ENCODE data around the gene BICDL1. TPM values are rescaled to one million over a fixed set of nuclear protein-coding genes. Genes with fewer than 3 reads are reported as not detected.

Gene BICDL1
- total RNA-seq, 1 experiment from 2014 or later = 3.6 TPM

DNA sequence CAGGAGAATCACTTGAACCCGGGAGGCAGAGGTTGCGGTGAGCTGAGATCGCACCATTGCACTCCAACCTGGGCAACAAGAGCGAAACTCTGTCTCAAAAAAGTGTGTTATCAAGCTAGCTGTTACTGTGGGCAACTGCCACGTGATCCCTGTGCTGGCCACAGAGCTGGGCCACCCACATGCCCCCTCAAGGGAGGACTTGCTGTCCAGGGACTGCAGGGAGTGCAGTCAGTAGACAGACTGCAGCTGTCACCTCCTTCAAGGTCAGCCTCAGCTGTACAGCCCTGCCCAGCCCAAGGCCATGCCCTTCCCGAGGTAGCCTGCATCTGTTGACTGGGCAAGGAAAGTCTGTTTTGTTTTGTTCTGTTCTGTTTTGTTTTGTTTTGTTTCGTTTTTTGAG, 46.6 kb upstream of the BICDL1 start:
- Histone ChIP-seq H3K79me2 (ENCODE audit: low read length) (no peaks in the 10 kb centered on the region), H2AFZ (ENCODE audit: low read length) (no peak overlapping the region), H3K4me3 (ENCODE audit: low read length) (no peak overlapping the region), H4K20me1 (ENCODE audit: low read length) (no peaks in the 10 kb centered on the region), H3F3A (ENCODE audit: low read length, unreplicated experiment) (no peaks in the 10 kb centered on the region), H3K27me3 (ENCODE audit: low read length) (no peaks in the 10 kb centered on the region), H3K36me3 (ENCODE audit: low read depth, low read length) (no peaks in the 10 kb centered on the region), H3K27ac (ENCODE audit: low read length) (no peak overlapping the region), H3K9ac (ENCODE audit: low read length) (no peak overlapping the region), H3K4me2 (ENCODE audit: low read length) (no peak overlapping the region), H3K4me1 (ENCODE audit: insufficient read depth, low read length) (peaks cover 14% of the 10 kb centered on the region), H3K9me3 (ENCODE audit: low read length) (no peaks in the 10 kb centered on the region), H3K9me2 (replicated peaks; ENCODE audit: low read length) (no peaks in the 10 kb centered on the region)
- ATAC-seq (no peak), DNase-seq (no peak)
- POLR2A ChIA-PET (ENCODE audit: unreplicated experiment) = no interaction called here
- BruUV-seq (replicated peaks) = no TSS peak
- intact Hi-C loops (cut with micrococcal nuclease) = no loop called here
- CTCF ChIA-PET = no interaction called here
- TF ChIP-seq, protein P1, sequence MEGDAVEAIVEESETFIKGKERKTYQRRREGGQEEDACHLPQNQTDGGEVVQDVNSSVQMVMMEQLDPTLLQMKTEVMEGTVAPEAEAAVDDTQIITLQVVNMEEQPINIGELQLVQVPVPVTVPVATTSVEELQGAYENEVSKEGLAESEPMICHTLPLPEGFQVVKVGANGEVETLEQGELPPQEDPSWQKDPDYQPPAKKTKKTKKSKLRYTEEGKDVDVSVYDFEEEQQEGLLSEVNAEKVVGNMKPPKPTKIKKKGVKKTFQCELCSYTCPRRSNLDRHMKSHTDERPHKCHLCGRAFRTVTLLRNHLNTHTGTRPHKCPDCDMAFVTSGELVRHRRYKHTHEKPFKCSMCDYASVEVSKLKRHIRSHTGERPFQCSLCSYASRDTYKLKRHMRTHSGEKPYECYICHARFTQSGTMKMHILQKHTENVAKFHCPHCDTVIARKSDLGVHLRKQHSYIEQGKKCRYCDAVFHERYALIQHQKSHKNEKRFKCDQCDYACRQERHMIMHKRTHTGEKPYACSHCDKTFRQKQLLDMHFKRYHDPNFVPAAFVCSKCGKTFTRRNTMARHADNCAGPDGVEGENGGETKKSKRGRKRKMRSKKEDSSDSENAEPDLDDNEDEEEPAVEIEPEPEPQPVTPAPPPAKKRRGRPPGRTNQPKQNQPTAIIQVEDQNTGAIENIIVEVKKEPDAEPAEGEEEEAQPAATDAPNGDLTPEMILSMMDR (conservative IDR thresholded peaks at IDR 0.05; ENCODE audit: low read depth, low read length) = no peak
- no peak for TF ChIP-seq EZH2phosphoT487 (IDR thresholded peaks at IDR 0.05; ENCODE audit: borderline replicate concordance, low read length)

DNA sequence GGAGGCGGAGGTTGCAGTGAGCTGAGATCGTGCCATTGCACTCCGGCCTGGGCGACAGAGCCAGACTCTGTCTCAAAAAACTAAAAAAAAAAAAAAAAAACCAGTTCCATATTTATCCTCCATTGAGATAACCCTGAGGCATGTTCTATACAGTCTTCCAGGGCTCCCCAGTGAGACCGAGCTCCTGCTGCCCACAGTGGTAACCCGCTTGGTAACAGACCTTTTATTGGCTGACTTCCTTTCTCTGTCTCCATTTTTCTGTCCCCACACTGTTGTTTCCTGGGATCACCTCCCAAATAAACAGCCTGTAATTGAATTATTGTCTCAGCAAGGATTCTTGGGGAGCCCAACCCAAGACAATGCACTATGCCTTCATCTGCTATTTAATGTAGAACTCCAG, 42.8 kb upstream of the BICDL1 start:
- Histone ChIP-seq H4K20me1 (ENCODE audit: low read length) (no peaks in the 10 kb centered on the region), H3K9me3 (ENCODE audit: low read length) (no peaks in the 10 kb centered on the region), H3K4me3 (ENCODE audit: low read length) (no peak overlapping the region), H3K79me2 (ENCODE audit: low read length) (no peaks in the 10 kb centered on the region), H3K27ac (ENCODE audit: low read length) (no peak overlapping the region), H3K36me3 (ENCODE audit: low read depth, low read length) (no peaks in the 10 kb centered on the region), H2AFZ (ENCODE audit: low read length) (no peak overlapping the region), H3K27me3 (ENCODE audit: low read length) (no peaks in the 10 kb centered on the region), H3K9me2 (replicated peaks; ENCODE audit: low read length) (no peaks in the 10 kb centered on the region), H3K9ac (ENCODE audit: low read length) (no peak overlapping the region), H3K4me2 (ENCODE audit: low read length) (no peak overlapping the region), H3K4me1 (ENCODE audit: insufficient read depth, low read length) (0 out of 2 replicates have a peak, but pooled peaks cover 2% of the 10 kb centered on the region), H3F3A (ENCODE audit: low read length, unreplicated experiment) (no peaks in the 10 kb centered on the region)
- ATAC-seq (no peak), DNase-seq (no peak)
- TF ChIP-seq EZH2phosphoT487 (IDR thresholded peaks at IDR 0.05; ENCODE audit: borderline replicate concordance, low read length) = no peak
- TF ChIP-seq, protein P1 (conservative IDR thresholded peaks at IDR 0.05; ENCODE audit: low read depth, low read length) = no peak
- ChIA-PET CTCF (no interaction called here), POLR2A (ENCODE audit: unreplicated experiment) (no interaction called here)
- intact Hi-C loops (cut with micrococcal nuclease) = no loop called here
- no TSS peak for BruUV-seq (replicated peaks)

DNA sequence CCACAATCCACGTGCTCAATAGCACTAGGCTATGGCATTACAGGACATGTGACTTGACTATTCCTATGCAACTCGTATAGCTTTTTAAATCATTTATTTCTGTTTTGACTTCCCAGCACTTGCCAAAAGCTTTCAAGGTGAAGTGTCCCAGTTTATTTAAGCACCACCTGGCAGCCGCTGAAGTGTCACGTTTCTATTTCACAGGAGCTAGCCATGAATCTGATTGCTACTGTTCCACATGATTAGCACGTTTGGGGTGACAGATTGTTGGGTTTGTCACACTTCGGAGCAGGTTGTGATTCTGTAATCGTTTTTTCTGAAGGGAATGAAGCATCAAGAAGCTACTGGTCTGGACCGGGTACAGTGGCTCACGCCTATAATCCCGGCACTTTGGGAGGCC, 39.9 kb upstream of the BICDL1 start:
- Histone ChIP-seq H3K79me2 (ENCODE audit: low read length) (no peaks in the 10 kb centered on the region), H3K27ac (ENCODE audit: low read length) (no peak overlapping the region), H3K4me1 (ENCODE audit: insufficient read depth, low read length) (no peaks in the 10 kb centered on the region), H3F3A (ENCODE audit: low read length, unreplicated experiment) (no peaks in the 10 kb centered on the region), H3K4me2 (ENCODE audit: low read length) (no peak overlapping the region), H3K9ac (ENCODE audit: low read length) (no peak overlapping the region), H3K9me3 (ENCODE audit: low read length) (no peaks in the 10 kb centered on the region), H3K4me3 (ENCODE audit: low read length) (no peak overlapping the region), H2AFZ (ENCODE audit: low read length) (no peak overlapping the region), H4K20me1 (ENCODE audit: low read length) (no peaks in the 10 kb centered on the region), H3K27me3 (ENCODE audit: low read length) (no peaks in the 10 kb centered on the region), H3K9me2 (replicated peaks; ENCODE audit: low read length) (no peaks in the 10 kb centered on the region), H3K36me3 (ENCODE audit: low read depth, low read length) (no peaks in the 10 kb centered on the region)
- intact Hi-C loops (cut with micrococcal nuclease) = no loop called here
- no TSS peak for BruUV-seq (replicated peaks)
- CTCF ChIA-PET = no interaction called here
- ATAC-seq (no peak), DNase-seq (no peak)
- TF ChIP-seq, protein P1 (conservative IDR thresholded peaks at IDR 0.05; ENCODE audit: low read depth, low read length) = no peak
- no peak for TF ChIP-seq EZH2 (IDR thresholded peaks at IDR 0.05; ENCODE audit: low read length, unreplicated experiment)
- POLR2A ChIA-PET (ENCODE audit: unreplicated experiment) = no interaction called here

All from PC-3 (cell line).